HCT116 (cell line): Measurements from ENCODE around the gene NGEF. TPM values are rescaled to one million over a fixed set of nuclear protein-coding genes. Genes with fewer than 3 reads are reported as not detected.

Experiments used
- ATAC-seq: fragments of 200-7000 bp; cut with Tn5 transposase; 2 replicates; pipeline ENCODE4 v1.9.1; 2020; ENCODE audit warnings: mild to moderate bottlenecking, moderate library complexity
- BruUV-seq: library from RNA; stranded (reverse); fragments of 400-500 nt; replicated peaks from 2 replicates; lab custom pipeline; 2021; lab: Mats Ljungman, UMichigan
- CTCF ChIA-PET: fragments of 300-600 bp; sonication (Branson Sonifier 250); formaldehyde crosslinking; loops from one replicate; lab custom pipeline; 2021; ENCODE audit warnings: antibody characterized with exemption; lab: Charles Lee
- POLR2A ChIA-PET: fragments of 300-600, 350-600 bp; sonication (Branson Sonifier 250); formaldehyde crosslinking; loops from one replicate; lab custom pipeline; 2021; ENCODE audit warnings: antibody characterized with exemption; lab: Charles Lee
- RAD21 ChIA-PET, 2 experiments: fragments of 300-600 bp; sonication (Branson Sonifier 250); formaldehyde crosslinking; loops; one replicate each; lab custom pipeline; 2023; ENCODE audit warnings: low total read pairs in 2 of 2; ENCODE audit not compliant: uncharacterized antibody in 2 of 2, unreplicated experiment in 2 of 2, low non-redundant PET in 1 of 2; lab: Charles Lee
- DNase-seq: peaks from one replicate; pipeline ENCODE4 v3.0.0-alpha.2; 2010; ENCODE audit warnings: low read depth, low spot score
- H2AFZ ChIP-seq: fragments of 200-600 bp; shearing (Covaris generic), sonication (generic); 2 replicates; pipeline ENCODE4 v1.6.1; 2017; ENCODE audit warnings: low read depth, mixed run types, mixed read lengths, antibody characterized with exemption, low read length; ENCODE audit not compliant: poor library complexity, severe bottlenecking
- H3K27ac ChIP-seq: 2 replicates; pipeline ENCODE4 v1.5.1; 2012; ENCODE audit warnings: low read depth, low read length
- H3K27me3 ChIP-seq: fragments of 200-600 bp; sonication (generic); 2 replicates; pipeline ENCODE4 v1.6.1; 2016; ENCODE audit warnings: mixed run types, low read length, mixed read lengths; ENCODE audit not compliant: insufficient read depth
- H3K36me3 ChIP-seq, 2 experiments: fragments of 200-500 bp in 1 of 2; fragments of 200-600 bp in 1 of 2; sonication (Bioruptor generic) in 1 of 2; sonication (generic) in 1 of 2; 2 replicates each; pipeline versions ENCODE4 v1.5.1 to v1.6.1; 2014 to 2016; ENCODE audit warnings: low read length in 2 of 2, inconsistent platforms in 1 of 2, mixed read lengths in 1 of 2, mixed run types in 1 of 2; ENCODE audit not compliant: insufficient read depth in 2 of 2, control insufficient read depth in 1 of 2
- H3K4me1 ChIP-seq, 2 experiments: fragments of 200-600 bp in 1 of 2; sonication (generic) in 1 of 2; 2 replicates each; pipeline versions ENCODE4 v1.5.1 to v1.6.1; 2012 to 2017; ENCODE audit warnings: low read length in 2 of 2, inconsistent platforms in 1 of 2, mild to moderate bottlenecking in 1 of 2, mixed read lengths in 1 of 2, mixed run types in 1 of 2, moderate library complexity in 1 of 2; ENCODE audit not compliant: insufficient read depth in 2 of 2, control insufficient read depth in 1 of 2
- H3K4me2 ChIP-seq: fragments of 200-600 bp; sonication (generic); 2 replicates; pipeline ENCODE4 v1.6.1; 2017; ENCODE audit warnings: mixed run types, low read length, mixed read lengths
- H3K4me3 ChIP-seq, 2 experiments: fragments of 200-600 bp in 1 of 2; sonication (generic) in 1 of 2; replicated peaks in 1 of 2; 2 replicates each; pipeline ENCODE4 v1.5.1; 2011 to 2016; ENCODE audit warnings: low read length in 2 of 2, control low read depth in 1 of 2, low read depth in 1 of 2, mild to moderate bottlenecking in 1 of 2, mixed read lengths in 1 of 2, mixed run types in 1 of 2
- H3K79me2 ChIP-seq: fragments of 200-600 bp; sonication (generic); 2 replicates; pipeline ENCODE4 v1.6.1; 2017; ENCODE audit warnings: mild to moderate bottlenecking, mixed run types, low read length, moderate library complexity, mixed read lengths; ENCODE audit not compliant: insufficient read depth
- H3K9ac ChIP-seq: fragments of 200-600 bp; sonication (generic); 2 replicates; pipeline ENCODE4 v1.6.1; 2016; ENCODE audit warnings: low read length, mixed read lengths
- H3K9me2 ChIP-seq: fragments of 200-600 bp; sonication (generic), shearing (Covaris generic); 2 replicates; pipeline ENCODE4 v1.6.1; 2017; ENCODE audit warnings: mixed run types, mild to moderate bottlenecking, moderate library complexity; ENCODE audit not compliant: insufficient read depth
- H3K9me3 ChIP-seq, 2 experiments: fragments of 200-500 bp in 1 of 2; fragments of 200-600 bp in 1 of 2; sonication (Bioruptor generic) in 1 of 2; sonication (generic) in 1 of 2; 2 replicates each; pipeline ENCODE4 v1.6.1; 2014 to 2017; ENCODE audit warnings: low read length in 2 of 2, mixed read lengths in 2 of 2, inconsistent platforms in 1 of 2, low read depth in 1 of 2, mild to moderate bottlenecking in 1 of 2, mixed run types in 1 of 2, moderate library complexity in 1 of 2; ENCODE audit not compliant: control insufficient read depth in 1 of 2, insufficient read depth in 1 of 2
- H4K20me1 ChIP-seq: fragments of 200-600 bp; sonication (generic), shearing (Covaris generic); 2 replicates; pipeline ENCODE4 v1.6.1; 2017; ENCODE audit warnings: mixed run types, mild to moderate bottlenecking, moderate library complexity; ENCODE audit not compliant: insufficient read depth
- ATF3 ChIP-seq: IDR thresholded peaks from 2 replicates; pipeline ENCODE4 v1.6.1; 2012
- CBX3 ChIP-seq: IDR thresholded peaks from 2 replicates; pipeline ENCODE4 v1.6.1; 2012; ENCODE audit warnings: low read depth
- EGR1 ChIP-seq: IDR thresholded peaks from 2 replicates; pipeline ENCODE4 v1.6.1; 2012; ENCODE audit warnings: low read depth
- EZH2 ChIP-seq: fragments of 200-600 bp; sonication (generic); IDR thresholded peaks from 2 replicates; pipeline ENCODE4 v1.6.1; 2017; ENCODE audit warnings: antibody characterized with exemption, mixed run types
- EZH2phosphoT487 ChIP-seq: fragments of 200-600 bp; IDR thresholded peaks from 2 replicates; pipeline ENCODE4 v1.6.1; 2018; ENCODE audit warnings: antibody characterized with exemption, borderline replicate concordance
- FOSL1 ChIP-seq: IDR thresholded peaks from 2 replicates; pipeline ENCODE4 v1.6.1; 2012; ENCODE audit warnings: low read depth
- JUND ChIP-seq: IDR thresholded peaks from 2 replicates; pipeline ENCODE4 v1.6.1; 2012
- RAD21 ChIP-seq: IDR thresholded peaks from 2 replicates; pipeline ENCODE4 v1.6.1; 2012; ENCODE audit warnings: low read depth, mild to moderate bottlenecking
- SP1 ChIP-seq: IDR thresholded peaks from 2 replicates; pipeline ENCODE4 v1.6.1; 2012; ENCODE audit warnings: low read depth
- SRF ChIP-seq: IDR thresholded peaks from 2 replicates; pipeline ENCODE4 v1.6.1; 2012; ENCODE audit warnings: low read depth
- ZFX ChIP-seq: fragments of 450-650 bp; IDR thresholded peaks from 2 replicates; pipeline ENCODE4 v1.6.1; 2017
- intact Hi-C: fragments of 100-400 bp; cut with micrococcal nuclease; formaldehyde crosslinking; loops from 2 replicates; pipeline ENCODE4 v1.10.0; 2022
- total RNA-seq: library from RNA; stranded (reverse); gene quantifications from one replicate; pipeline ENCODE4 v1.2.1, GENCODE V29; 2021; ENCODE audit not compliant: unreplicated experiment
- TF ChIP-seq, protein P1 (sequence below): IDR thresholded peaks from 2 replicates; pipeline ENCODE4 v1.6.1; 2012
- TF ChIP-seq, protein P2 (sequence below): IDR thresholded peaks from 2 replicates; pipeline ENCODE4 v1.6.1; 2012; ENCODE audit warnings: low read depth

The NGEF gene
- total RNA-seq, 1 experiment from 2014 or later = 12.6 TPM

- no peaks in the 10 kb centered on the region for H3K36me3 ChIP-seq
- no peak for DNase-seq
- TF ChIP-seq RAD21 = no peak
- TF ChIP-seq, protein P1, sequence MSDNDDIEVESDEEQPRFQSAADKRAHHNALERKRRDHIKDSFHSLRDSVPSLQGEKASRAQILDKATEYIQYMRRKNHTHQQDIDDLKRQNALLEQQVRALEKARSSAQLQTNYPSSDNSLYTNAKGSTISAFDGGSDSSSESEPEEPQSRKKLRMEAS = no peak
- TF ChIP-seq CBX3 = no peak
- no peak for TF ChIP-seq ZFX
- TF ChIP-seq SP1 = no peak
- TF ChIP-seq, all 23 proteins: peak for 0
- H3K4me3 ChIP-seq = no peak overlapping the region
- H3K9me3 ChIP-seq = no peaks in the 10 kb centered on the region
- ATAC-seq = no peak
- RAD21 ChIA-PET = no interaction called here
- no peaks in the 10 kb centered on the region for H3K79me2 ChIP-seq
- POLR2A ChIA-PET = no interaction called here
- BruUV-seq = no TSS peak
- intact Hi-C loops = no loop called here
- peaks cover 15 to 36% of the 10 kb centered on the region in 2 experiments for H3K4me1 ChIP-seq
- CTCF ChIA-PET = no interaction called here
- H3K9ac ChIP-seq = no peak overlapping the region
- no peaks in the 10 kb centered on the region for H3K9me2 ChIP-seq
- H3K27ac ChIP-seq = no peak overlapping the region
- H3K27me3 ChIP-seq = no peaks in the 10 kb centered on the region
- H4K20me1 ChIP-seq = no peaks in the 10 kb centered on the region
- H2AFZ ChIP-seq = no peak overlapping the region
- H3K4me2 ChIP-seq = no peak overlapping the region
These were observed 115.3 kb downstream of the NGEF start for GRCh38 chr2:232897598-232898408.

DNA sequence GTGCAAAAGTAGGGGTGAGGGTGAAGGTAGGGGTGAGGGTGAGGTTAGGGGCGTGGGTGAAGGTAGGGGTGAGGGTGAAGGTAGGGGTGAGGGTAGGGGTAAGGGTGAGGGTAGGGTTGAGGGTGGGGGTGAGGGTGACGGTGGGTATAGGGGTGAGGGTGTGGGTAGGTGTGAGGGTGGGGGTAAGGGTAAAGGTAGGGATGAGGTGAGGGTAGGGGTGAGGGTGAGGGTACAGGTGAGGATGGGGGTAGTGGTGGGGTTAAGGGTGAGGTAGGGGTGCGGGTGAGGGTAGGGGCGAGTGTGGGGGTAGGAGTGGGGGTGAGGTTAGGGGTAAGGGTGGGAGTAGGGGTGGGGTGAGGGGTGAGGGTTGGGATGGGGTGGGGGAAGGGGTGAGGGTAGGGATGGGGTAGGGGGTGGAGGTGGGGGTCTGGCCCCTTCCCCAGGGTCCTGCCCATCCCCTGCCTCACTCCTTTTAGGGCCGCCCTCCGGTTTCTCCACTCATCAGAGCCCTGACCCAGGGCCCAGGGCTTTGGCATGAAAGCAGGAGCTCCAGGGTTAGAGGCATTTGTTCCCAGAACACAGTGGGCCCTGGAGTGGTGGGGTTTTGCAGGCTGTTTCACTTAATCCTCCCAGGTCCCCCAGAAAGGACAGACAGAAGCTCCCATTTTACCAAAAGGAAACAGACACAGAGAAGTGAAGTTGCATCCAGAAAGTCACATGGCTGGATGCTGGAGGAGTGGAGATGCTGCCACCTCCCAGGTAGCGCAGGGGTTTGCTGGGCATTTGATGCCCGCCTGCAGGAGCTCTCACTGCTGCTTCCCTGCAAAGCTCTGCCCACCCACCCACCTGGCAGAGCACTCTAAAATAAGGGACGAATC lies 116.1 kb downstream of the NGEF start:
- H3K4me1 ChIP-seq = peaks cover 8 to 29% of the 10 kb centered on the region in 2 experiments
- no peak overlapping the region for H3K4me2 ChIP-seq
- ATAC-seq = no peak
- no peaks in the 10 kb centered on the region for H3K9me3 ChIP-seq
- BruUV-seq = no TSS peak
- H2AFZ ChIP-seq = no peak overlapping the region
- ChIA-PET RAD21 (interaction anchor here in 1 of 2 experiments (0.6 kb wide), 1 partner anchor 142 kb away, joined by 4 read pairs; no protein-coding TSS in a partner anchor), POLR2A (no interaction called here)
- TF ChIP-seq SP1 (no peak), JUND (no peak), ATF3 (no peak), CBX3 (no peak), EZH2 (no peak), EGR1 (no peak), EZH2phosphoT487 (no peak), FOSL1 (no peak), SRF (no peak)
- TF ChIP-seq, protein P2, sequence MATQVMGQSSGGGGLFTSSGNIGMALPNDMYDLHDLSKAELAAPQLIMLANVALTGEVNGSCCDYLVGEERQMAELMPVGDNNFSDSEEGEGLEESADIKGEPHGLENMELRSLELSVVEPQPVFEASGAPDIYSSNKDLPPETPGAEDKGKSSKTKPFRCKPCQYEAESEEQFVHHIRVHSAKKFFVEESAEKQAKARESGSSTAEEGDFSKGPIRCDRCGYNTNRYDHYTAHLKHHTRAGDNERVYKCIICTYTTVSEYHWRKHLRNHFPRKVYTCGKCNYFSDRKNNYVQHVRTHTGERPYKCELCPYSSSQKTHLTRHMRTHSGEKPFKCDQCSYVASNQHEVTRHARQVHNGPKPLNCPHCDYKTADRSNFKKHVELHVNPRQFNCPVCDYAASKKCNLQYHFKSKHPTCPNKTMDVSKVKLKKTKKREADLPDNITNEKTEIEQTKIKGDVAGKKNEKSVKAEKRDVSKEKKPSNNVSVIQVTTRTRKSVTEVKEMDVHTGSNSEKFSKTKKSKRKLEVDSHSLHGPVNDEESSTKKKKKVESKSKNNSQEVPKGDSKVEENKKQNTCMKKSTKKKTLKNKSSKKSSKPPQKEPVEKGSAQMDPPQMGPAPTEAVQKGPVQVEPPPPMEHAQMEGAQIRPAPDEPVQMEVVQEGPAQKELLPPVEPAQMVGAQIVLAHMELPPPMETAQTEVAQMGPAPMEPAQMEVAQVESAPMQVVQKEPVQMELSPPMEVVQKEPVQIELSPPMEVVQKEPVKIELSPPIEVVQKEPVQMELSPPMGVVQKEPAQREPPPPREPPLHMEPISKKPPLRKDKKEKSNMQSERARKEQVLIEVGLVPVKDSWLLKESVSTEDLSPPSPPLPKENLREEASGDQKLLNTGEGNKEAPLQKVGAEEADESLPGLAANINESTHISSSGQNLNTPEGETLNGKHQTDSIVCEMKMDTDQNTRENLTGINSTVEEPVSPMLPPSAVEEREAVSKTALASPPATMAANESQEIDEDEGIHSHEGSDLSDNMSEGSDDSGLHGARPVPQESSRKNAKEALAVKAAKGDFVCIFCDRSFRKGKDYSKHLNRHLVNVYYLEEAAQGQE = no peak
- TF ChIP-seq, protein P1 = no peak
- TF ChIP-seq, all 23 proteins: peak for 0
- Histone ChIP-seq H4K20me1 (no peaks in the 10 kb centered on the region), H3K9ac (no peak overlapping the region), H3K27ac (no peak overlapping the region), H3K9me2 (no peaks in the 10 kb centered on the region), H3K4me3 (no peak overlapping the region), H3K36me3 (no peaks in the 10 kb centered on the region), H3K27me3 (no peaks in the 10 kb centered on the region), H3K79me2 (no peaks in the 10 kb centered on the region)
- CTCF ChIA-PET = no interaction called here
- DNase-seq = no peak
- intact Hi-C loops = no loop called here
